Keratinocyte (primary cell): ENCODE results near the gene ADGRB2. TPM values are rescaled to one million over a fixed set of nuclear protein-coding genes. Genes with fewer than 3 reads are reported as not detected.

ENCODE experiments used
- DNase-seq: peaks from one replicate; pipeline ENCODE4 v3.0.0-alpha.2; 2011; ENCODE audit warnings: low read depth, missing footprints, low spot score
- FAIRE-seq: peaks from 2 replicates; lab custom pipeline; 2011; peaks lifted over from hg19 to GRCh38; lab: Jason Lieb, UNC
- H2AFZ ChIP-seq: 2 replicates; pipeline ENCODE4 v1.6.0; 2012; ENCODE audit warnings: low read length, control low read depth, inconsistent platforms; ENCODE audit not compliant: control insufficient read depth
- H3K27ac ChIP-seq: 2 replicates; pipeline ENCODE4 v1.5.1; 2011; ENCODE audit warnings: low read length; ENCODE audit not compliant: control insufficient read depth, insufficient read depth
- H3K27me3 ChIP-seq: 3 replicates; pipeline ENCODE4 v1.6.0; 2011; ENCODE audit warnings: low read length; ENCODE audit not compliant: control insufficient read depth, insufficient read depth; ENCODE audit errors: extremely low read depth
- H3K36me3 ChIP-seq, 2 experiments: 2 replicates in 1 of 2; 3 replicates in 1 of 2; pipeline ENCODE4 v1.5.1; 2011; ENCODE audit warnings: low read length in 2 of 2, mild to moderate bottlenecking in 1 of 2; ENCODE audit not compliant: control insufficient read depth in 2 of 2, insufficient read depth in 2 of 2; ENCODE audit errors: extremely low read depth in 1 of 2
- H3K4me1 ChIP-seq: 3 replicates; pipeline ENCODE4 v1.5.1; 2011; ENCODE audit warnings: low read length; ENCODE audit not compliant: control insufficient read depth, insufficient read depth; ENCODE audit errors: extremely low read depth
- H3K4me2 ChIP-seq: 3 replicates; pipeline ENCODE4 v1.6.0; 2011; ENCODE audit warnings: low read depth, low read length; ENCODE audit not compliant: control insufficient read depth, insufficient read depth; ENCODE audit errors: extremely low read depth
- H3K4me3 ChIP-seq, 3 experiments: fragments of 200-600 bp in 1 of 3; sonication (generic) in 1 of 3; 2 replicates in 2 of 3; 3 replicates in 1 of 3; pipeline ENCODE4 v1.5.1; 2011 to 2016; ENCODE audit warnings: low read length in 3 of 3, mild to moderate bottlenecking in 3 of 3, control low read depth in 2 of 3, inconsistent platforms in 1 of 3, low read depth in 1 of 3, mixed read lengths in 1 of 3, mixed run types in 1 of 3, moderate library complexity in 1 of 3; ENCODE audit not compliant: control insufficient read depth in 2 of 3, insufficient read depth in 2 of 3; ENCODE audit errors: extremely low read depth in 1 of 3
- H3K79me2 ChIP-seq: 2 replicates; pipeline ENCODE4 v1.6.0; 2012; ENCODE audit warnings: low read length; ENCODE audit not compliant: control insufficient read depth, insufficient read depth
- H3K9ac ChIP-seq: 3 replicates; pipeline ENCODE4 v1.6.0; 2011; ENCODE audit warnings: low read length; ENCODE audit not compliant: control insufficient read depth, insufficient read depth; ENCODE audit errors: extremely low read depth
- H3K9me1 ChIP-seq: 3 replicates; pipeline ENCODE4 v1.6.0; 2011; ENCODE audit warnings: low read length; ENCODE audit not compliant: control insufficient read depth, insufficient read depth; ENCODE audit errors: extremely low read depth
- H3K9me3 ChIP-seq: 2 replicates; pipeline ENCODE4 v1.5.1; 2012; ENCODE audit warnings: low read depth, low read length; ENCODE audit not compliant: control insufficient read depth
- H4K20me1 ChIP-seq: 3 replicates; pipeline ENCODE4 v1.6.0; 2011; ENCODE audit warnings: low read length; ENCODE audit not compliant: control insufficient read depth, insufficient read depth; ENCODE audit errors: extremely low read depth
- EZH2 ChIP-seq: IDR thresholded peaks from one replicate; pipeline ENCODE4 v1.6.1; 2012; ENCODE audit warnings: inconsistent platforms, mild to moderate bottlenecking, low read length, moderate library complexity
- dilution Hi-C: fragments of 300-500 bp; cut with MboI; formaldehyde crosslinking; loops from one replicate; pipeline ENCODE4 v1.7.0; 2020; ENCODE audit warnings: low sequenced_read_pairs; ENCODE audit not compliant: extremely low pct_ligation_motif_present
- polyA plus RNA-seq, 5 experiments: library from polyadenylated mRNA; depleted of rRNA in 3 of 5; stranded (reverse) in 3 of 5; stranded (forward) in 1 of 5; unstranded in 1 of 5; fragments of >200 nt; gene quantifications; 1 replicate in 1 of 5; 2 replicates in 3 of 5; 3 replicates in 1 of 5; pipeline versions ENCODE4 v1.2.1 to v1.2.3, GENCODE V29; 2011 to 2012; ENCODE audit warnings: missing spikeins in 2 of 5, low read depth in 1 of 5, low replicate concordance in 1 of 5
- TF ChIP-seq, protein P1 (sequence below), 3 experiments: IDR thresholded peaks in 1 of 3; conservative IDR thresholded peaks in 1 of 3; optimal IDR thresholded peaks in 1 of 3; 2 replicates in 2 of 3; 3 replicates in 1 of 3; pipeline versions ENCODE3 to v1.5.1; 2011; ENCODE audit warnings: low read length in 3 of 3, mild to moderate bottlenecking in 3 of 3, moderate library complexity in 2 of 3, control low read depth in 1 of 3, inconsistent platforms in 1 of 3; ENCODE audit not compliant: insufficient read depth in 2 of 3; ENCODE audit errors: extremely low read depth in 1 of 3

ADGRB2 gene
- polyA plus RNA-seq, 1 donor (not counting 4 experiments of a cell fraction or from before 2014, with no cell fraction given): 0.68 TPM

DNA sequence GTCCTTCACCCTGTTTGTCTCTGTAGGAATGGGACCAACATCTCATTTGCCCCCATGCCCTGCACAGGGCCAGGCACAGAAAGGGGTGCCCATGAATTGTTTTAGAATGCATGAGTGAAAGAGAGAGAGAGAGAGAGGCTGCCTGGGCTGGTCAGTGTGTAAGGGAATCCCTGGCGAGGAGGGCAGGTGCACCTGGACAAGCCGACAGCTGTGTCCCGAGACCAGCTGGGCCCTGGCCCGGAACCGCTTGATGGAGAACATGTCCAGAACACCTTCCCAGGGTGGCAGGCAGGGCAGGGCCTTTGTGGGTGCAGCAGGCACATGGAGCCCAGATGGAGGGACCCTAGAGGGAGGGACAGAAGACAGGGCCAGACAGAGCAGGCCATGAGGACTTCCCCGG, 28.9 kb upstream of the ADGRB2 start:
- no peaks in the 10 kb centered on the region for H3K9me1 ChIP-seq
- FAIRE-seq: no peak
- peaks cover 13% of the 10 kb centered on the region for H3K4me1 ChIP-seq
- no peak overlapping the region for H2AFZ ChIP-seq
- no peak overlapping the region for H3K9ac ChIP-seq
- no peaks in the 10 kb centered on the region for H3K9me3 ChIP-seq
- no peak for TF ChIP-seq EZH2
- TF ChIP-seq, protein P1, sequence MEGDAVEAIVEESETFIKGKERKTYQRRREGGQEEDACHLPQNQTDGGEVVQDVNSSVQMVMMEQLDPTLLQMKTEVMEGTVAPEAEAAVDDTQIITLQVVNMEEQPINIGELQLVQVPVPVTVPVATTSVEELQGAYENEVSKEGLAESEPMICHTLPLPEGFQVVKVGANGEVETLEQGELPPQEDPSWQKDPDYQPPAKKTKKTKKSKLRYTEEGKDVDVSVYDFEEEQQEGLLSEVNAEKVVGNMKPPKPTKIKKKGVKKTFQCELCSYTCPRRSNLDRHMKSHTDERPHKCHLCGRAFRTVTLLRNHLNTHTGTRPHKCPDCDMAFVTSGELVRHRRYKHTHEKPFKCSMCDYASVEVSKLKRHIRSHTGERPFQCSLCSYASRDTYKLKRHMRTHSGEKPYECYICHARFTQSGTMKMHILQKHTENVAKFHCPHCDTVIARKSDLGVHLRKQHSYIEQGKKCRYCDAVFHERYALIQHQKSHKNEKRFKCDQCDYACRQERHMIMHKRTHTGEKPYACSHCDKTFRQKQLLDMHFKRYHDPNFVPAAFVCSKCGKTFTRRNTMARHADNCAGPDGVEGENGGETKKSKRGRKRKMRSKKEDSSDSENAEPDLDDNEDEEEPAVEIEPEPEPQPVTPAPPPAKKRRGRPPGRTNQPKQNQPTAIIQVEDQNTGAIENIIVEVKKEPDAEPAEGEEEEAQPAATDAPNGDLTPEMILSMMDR (optimal IDR thresholded peaks at IDR 0.05 in 1 of 3, IDR thresholded peaks at IDR 0.05 in 1 of 3, conservative IDR thresholded peaks at IDR 0.05 in 1 of 3; ENCODE audit: extremely low read depth in 1 of 3, insufficient read depth in 2 of 3, low read length in 3 of 3): no peak
- H4K20me1 ChIP-seq: no peaks in the 10 kb centered on the region
- no peak overlapping the region for H3K27ac ChIP-seq
- H3K4me3 ChIP-seq: no peak overlapping the region
- no peaks in the 10 kb centered on the region for H3K79me2 ChIP-seq
- no peak overlapping the region for H3K4me2 ChIP-seq
- dilution Hi-C loops: no loop called here
- no peaks in the 10 kb centered on the region for H3K27me3 ChIP-seq
- H3K36me3 ChIP-seq: no peaks in the 10 kb centered on the region
- no peak for DNase-seq

DNA sequence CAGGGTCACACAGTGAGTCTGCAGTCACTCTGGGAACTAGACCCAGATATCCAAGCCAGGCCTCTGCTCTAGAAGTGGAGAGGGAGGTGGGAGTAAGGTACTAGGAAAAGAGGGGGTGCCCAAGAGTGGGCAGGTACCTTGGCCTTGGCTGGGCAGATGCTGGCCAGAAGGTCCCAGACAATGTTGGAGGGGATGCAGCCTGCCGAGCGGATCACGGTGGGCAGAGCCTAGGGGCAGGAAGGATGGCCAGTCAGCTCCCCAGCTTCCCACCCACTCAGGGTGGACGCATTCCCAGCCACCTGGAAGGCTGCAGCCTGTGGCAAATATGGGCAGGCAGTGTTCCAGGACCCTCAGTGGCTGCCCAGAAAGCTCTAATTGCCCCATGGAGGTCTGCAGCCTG, 28.4 kb upstream of the ADGRB2 start:
- no peaks in the 10 kb centered on the region for H3K27me3 ChIP-seq
- no peak overlapping the region for H3K9ac ChIP-seq
- no peak overlapping the region for H3K4me2 ChIP-seq
- no peaks in the 10 kb centered on the region for H3K9me1 ChIP-seq
- no peaks in the 10 kb centered on the region for H4K20me1 ChIP-seq
- H3K4me3 ChIP-seq: no peak overlapping the region
- no peak for TF ChIP-seq EZH2
- TF ChIP-seq, protein P1 (optimal IDR thresholded peaks at IDR 0.05 in 1 of 3, IDR thresholded peaks at IDR 0.05 in 1 of 3, conservative IDR thresholded peaks at IDR 0.05 in 1 of 3; ENCODE audit: extremely low read depth in 1 of 3, insufficient read depth in 2 of 3, low read length in 3 of 3): no peak
- DNase-seq (no peak), FAIRE-seq (no peak)
- H3K79me2 ChIP-seq: no peaks in the 10 kb centered on the region
- H3K27ac ChIP-seq: no peak overlapping the region
- H3K4me1 ChIP-seq: peaks cover 13% of the 10 kb centered on the region
- no peaks in the 10 kb centered on the region for H3K36me3 ChIP-seq
- no peak overlapping the region for H2AFZ ChIP-seq
- no peaks in the 10 kb centered on the region for H3K9me3 ChIP-seq
- dilution Hi-C loops: no loop called here
